NCI-H1436 treated with DMSO at 0.1 percent for 48 hours (cell line): ENCODE measurements around the gene ZNF593.

Source experiments
- DNase-seq: peaks from one replicate; lab custom pipeline; 2025; lab: John Stamatoyannopoulos, UW

ZNF593 gene

DNA sequence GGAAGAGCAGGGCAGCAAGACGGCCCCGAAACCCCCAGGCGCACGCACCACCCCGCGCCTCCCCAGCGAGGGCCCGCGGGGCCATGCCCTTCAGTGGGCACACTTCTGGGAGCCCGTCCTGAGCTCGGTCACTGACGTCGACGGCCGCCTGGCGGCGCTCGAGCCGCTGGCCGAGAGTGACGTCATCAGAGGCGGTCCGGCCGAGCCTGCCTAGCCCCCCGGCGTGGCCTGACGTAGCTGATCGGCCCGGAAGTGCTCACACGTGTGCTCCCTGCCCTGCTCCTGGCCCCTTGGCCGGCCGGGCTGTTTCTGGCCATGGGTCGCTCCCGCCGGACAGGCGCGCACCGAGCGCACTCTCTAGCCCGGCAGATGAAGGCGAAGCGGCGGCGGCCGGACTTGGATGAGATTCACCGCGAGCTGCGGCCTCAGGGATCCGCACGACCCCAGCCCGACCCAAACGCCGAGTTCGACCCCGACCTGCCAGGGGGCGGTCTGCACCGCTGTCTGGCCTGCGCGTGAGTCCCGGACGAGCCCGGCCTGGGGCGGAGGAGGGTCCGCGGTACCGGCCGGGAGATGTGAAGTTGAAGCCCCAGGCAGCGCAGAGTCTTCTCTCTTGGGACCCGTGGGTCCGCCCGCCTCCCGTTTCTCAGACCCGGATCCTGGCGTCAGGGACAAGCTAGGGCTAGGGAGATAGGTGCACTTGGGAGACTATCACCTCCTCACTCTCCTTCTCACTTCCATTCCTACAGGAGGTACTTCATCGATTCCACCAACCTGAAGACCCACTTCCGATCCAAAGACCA is at the start of gene ZNF593:
ZNF593 (plus strand) TSS at position 240 of the 803 bp plus-strand sequence; CDS start at position 316, 76 bp downstream.
- peak; percentile 39 for DNase-seq

DNA sequence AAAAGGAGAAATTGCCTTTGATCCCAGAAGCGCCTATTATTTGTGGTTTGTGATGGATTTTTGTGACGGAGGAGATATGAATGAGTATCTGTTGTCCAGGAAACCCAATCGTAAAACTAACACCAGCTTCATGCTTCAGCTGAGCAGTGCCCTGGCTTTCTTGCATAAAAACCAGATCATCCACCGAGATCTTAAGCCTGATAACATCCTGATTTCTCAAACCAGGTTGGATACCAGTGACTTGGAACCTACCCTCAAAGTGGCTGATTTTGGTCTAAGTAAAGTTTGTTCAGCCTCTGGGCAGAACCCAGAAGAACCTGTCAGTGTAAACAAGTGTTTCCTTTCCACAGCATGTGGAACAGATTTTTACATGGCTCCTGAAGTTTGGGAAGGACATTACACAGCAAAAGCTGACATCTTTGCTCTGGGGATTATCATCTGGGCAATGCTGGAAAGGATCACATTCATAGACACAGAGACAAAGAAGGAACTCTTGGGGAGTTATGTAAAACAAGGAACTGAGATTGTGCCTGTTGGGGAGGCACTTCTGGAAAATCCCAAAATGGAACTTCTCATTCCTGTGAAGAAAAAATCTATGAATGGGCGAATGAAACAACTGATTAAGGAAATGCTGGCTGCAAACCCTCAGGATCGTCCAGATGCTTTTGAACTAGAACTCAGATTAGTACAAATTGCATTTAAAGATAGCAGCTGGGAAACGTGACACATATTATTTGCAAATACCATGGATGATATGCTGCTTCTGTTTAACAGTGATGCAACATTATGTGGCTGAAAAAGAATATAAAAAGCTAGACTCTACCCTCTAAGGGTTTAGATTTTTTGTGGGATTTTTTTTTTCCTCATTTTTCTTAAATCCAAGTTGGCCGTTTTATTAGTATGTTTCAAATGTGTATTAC is 47.6 kb upstream of the ZNF593 start:
- no peak for DNase-seq

DNA sequence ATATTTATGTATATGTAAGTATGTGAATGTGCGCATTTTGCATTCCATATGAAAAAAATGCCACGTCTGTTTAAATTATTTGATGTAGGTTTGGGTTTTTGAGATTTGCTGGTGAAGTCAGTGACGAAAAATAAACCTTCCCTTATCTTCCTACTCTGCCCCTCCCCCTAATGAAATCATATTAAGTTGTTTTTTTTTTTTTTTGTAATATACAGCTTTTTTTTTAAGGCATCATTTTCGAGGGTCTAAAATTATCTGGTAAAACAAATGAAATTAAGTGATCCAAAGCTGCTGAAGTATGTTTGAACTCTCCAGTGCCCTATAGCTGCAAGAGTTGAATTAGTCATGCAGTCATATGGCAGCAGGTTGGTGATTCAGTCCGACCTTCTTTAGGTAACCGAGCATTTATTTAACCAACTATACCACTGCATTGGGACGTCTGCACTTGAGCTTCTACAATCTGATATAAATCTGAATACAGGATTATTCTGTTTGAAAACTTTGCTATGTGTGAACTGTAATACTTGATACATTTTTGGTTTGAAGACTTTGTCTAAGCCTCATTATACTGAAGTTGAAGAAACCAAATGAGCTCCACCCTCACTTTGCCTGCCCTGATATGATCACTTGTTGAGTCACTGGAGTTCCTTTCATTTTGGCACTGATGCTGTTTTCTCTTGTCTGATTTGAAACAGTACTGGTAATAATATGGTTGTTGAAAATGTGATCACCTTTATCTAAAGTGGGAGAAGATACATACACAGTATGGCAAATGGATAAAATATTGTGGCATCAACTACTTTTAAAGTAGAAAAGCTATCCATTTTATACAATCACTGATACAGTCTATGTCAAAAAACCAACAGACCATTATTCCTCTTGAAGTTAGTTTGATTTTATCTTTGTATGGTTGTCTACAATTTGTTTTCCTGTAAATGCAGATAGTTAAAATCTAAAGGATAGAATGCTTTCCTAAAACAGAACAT is 46.4 kb upstream of the ZNF593 start:
- no peak for DNase-seq

DNA sequence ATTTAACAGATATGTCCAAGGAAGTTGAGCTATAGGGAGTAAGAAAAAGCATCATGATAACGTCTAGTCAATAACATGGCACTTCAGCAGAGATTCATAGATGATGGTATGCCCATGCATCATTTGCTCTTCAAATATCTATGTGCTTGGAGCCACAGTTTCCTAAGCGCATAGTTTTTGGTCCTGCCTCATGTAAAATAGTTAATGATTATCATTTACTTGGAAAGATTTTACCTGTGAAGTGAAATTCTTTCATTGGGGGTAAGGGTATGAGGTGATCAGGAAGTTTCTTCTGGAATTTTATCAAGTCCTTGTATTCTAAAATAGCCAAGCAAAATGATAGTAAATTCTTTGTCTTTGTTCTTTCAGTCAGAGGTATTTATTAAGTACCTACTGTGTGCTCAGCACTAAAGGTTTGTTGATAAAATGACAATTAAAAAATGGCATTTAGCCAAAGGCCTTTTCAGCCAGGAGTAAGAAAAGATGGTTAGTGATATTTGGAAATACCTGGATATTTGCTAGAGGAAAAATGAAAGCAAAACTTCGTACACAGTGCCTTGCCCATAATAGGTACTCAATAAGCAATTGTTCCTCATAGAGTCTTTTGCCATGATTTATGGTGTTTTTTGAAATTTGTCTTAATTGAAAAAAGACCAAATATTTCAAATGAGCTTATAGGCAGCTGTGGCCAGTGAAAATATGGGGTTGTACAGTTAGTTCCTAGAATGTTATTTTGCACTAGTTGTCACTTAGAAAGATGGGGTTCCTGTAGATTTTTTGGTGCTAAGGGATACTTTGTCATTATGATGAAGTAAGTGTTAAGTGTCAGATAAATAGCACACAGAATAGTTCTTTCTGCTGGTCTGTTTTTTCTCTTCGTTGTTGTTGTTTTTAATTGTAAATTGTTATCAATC is 45.0 kb upstream of the ZNF593 start:
- no peak for DNase-seq

DNA sequence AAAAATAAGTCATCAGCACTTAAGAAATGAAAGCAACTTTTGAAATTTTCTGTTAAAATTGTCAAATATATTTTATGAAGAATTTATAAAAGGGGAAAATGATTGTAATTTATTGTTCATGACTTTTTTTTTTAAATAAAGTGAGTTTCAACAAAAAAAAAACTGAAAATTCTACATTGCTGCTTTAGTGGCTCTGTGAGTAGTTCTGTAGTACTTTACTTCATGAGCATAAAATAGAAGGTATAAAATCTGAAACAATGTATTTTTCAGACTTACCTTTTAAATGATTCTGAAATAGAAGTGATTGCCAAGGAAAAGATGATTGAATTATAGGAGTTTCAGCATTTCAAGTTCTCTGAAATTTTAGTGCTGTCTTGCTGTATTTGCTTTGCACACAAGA is 44.3 kb upstream of the ZNF593 start:
- no peak for DNase-seq

DNA sequence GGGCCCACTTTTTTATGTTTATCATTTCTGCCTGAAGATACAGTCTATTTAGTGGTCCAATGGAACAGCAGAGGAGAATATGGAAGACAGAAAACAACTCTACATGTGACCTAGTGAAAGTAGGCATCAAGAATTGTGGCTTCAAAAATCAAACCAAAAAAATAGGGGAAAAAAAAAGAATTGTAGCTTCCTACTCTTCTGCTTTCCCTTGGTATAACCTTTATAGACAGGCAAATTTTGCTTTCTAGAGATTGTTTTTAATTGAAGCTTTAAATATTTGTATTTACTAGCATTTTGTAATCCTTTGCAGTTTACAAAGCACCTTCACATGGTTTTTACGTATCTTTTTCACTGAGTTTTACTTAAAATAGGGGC is 43.8 kb upstream of the ZNF593 start:
- DNase-seq, result no peak

DNA sequence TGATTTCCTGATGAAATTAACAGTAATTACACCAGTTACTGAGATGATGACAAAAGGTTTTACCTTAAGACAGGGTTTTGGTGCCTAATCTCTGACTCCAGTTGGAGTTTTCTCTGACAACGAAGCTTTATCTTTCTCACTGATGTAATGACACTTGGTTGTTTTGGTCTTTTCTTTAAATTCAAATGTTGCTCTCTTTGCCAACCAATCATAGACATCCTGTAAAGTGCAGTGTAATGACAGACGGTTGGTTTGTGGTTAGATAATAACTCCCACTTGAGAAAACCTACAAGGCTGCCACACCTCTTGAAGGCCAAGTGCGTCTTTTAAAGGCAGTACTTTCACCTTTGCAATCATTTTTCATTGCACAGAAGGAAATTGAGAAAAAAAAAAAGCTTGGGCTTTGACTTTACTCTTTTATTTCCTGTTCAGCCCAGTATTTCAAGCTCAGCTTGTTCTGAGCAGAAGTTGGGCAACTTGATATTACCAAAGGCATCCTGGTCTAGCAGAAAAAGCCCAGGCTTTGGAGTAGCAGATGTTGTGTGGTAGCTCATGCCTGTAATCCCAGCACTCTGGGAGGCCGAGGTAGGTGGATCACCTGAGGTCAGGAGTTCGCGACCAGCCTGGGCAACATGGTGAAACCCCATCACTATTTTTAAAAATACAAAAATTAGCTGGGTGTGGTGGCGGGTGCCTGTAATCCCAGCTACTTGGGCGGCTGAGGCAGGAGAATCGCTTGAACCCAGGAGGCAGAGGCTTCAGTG is 43.2 kb upstream of the ZNF593 start:
- DNase-seq, result peak; percentile 88

DNA sequence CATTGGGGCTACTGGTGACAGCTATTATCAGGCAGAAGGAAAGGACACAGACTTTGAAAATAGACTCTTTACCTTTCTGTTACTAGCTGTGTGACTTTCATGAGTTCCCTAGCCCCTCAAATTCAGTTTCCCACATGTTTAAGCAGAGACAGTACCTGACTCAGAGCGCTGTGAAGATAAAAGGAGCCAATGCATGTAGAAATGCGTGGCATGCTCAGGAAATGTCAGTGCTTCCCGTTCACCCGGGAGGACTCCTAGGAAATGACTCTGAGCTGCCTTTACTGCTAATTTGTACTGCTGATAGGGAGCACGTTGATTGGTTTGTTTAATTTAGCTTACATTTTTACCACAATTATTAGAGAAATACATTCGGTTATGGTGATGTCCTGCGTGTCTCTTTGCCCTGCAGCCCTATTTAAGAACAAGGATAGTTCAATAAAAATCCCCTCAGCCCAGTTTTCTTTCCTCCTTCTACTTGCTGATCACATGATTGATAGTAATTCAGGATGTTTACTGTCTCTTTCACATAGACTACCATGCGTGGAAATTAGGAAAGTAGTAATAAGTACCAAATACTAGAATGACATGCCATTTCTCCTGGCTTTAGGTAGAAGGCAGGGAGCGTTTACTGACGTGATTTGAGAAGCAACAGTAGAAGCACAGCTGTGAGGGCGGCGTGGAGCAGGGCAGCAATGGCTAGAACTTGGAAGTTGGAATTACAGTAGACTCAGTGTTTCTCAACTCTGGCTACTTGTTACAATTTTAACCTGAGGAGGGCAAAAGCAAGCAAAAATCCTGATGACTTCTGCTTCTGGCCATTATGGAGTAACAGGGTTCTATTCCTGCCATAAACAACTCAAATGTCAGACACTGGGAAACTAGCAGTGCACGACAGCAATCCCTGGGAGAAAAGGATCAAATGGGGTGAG is 42.2 kb upstream of the ZNF593 start:
- DNase-seq, result no peak

DNA sequence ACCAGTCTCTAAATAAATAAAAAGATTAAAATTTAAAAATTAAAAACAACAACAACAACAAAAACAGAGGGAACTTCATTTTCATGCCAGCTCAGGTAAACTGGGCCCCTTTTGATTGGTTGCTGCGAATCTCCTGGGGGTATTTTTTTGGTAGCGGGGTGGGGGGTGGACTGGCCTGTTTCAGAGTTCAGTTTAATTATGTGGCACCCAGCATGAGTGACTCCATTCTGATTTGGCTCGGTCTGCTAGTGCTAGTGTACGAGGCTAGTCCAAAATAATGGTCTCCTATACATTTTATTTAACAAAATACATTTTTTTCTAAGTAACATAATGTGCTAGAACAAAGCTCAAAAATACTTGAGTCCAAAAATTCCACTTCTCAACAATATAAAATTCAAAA is 39.9 kb upstream of the ZNF593 start:
- DNase-seq, result no peak

DNA sequence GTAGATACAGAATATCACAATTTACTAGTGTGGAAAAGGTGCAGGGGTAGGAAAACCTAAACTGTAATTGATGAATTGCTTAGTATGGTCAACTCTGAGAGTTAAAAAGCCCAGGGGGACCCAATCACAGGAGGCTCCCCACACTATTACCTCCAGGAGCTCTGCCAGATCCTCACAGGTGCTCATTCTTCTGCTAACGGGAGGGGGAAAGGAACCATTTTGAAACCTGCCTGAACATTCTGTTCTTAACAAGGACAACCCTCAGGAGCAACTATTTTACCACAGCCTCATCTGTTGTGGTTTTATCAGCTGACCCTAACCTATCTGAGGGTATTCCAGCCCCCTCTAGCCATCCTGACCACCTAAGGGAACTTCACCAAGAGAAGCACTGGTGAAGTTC is 39.0 kb upstream of the ZNF593 start:
- no peak for DNase-seq

DNA sequence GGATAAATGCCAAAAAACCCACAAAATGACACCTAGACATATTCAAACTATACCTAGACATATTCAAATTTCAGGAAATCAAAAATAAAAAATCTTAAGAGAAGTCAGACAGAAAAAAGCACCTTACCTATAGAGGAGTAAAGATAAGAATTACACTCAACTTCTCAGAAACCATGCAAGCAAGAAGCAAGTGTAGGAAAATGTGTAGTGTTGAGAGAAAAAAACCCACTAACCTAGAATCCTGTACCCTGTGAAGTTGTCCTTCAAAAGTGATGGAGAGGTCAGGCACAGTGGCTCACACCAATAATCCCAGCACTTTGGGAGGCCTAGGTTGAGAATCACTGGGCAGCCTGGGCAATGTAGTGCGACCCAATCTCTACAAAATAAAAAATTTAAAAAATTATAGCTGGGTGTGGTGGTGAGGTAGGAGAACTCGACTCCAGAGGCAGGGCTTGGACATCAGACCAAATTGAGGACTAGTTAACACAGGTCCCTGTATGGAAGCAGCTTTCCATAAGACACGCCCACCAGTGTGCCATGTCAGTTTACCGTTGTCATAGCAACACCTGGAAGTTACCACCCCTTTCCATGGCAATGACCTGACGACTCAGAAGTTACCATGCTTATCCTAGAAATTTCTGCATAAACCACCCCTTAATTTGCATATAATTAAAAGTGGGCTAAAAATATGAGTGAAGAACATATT is 37.4 kb upstream of the ZNF593 start:
- DNase-seq, result no peak

DNA sequence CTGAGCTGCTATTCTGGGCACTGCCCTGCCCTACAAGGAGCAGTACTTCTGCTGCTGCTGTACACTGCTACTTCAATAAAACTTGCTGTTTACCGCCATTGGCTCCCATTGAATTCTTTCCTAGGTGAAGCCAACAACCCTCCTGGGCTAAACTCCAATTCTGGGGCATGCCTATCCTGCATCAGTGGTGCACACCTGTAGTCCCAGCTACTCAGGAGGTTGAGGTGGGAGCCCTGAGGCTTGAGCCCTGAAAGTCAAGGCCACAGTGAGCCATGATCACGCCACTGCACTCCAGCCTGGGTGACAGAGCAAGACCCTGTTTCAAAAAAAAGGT is 36.9 kb upstream of the ZNF593 start:
- DNase-seq, result no peak

DNA sequence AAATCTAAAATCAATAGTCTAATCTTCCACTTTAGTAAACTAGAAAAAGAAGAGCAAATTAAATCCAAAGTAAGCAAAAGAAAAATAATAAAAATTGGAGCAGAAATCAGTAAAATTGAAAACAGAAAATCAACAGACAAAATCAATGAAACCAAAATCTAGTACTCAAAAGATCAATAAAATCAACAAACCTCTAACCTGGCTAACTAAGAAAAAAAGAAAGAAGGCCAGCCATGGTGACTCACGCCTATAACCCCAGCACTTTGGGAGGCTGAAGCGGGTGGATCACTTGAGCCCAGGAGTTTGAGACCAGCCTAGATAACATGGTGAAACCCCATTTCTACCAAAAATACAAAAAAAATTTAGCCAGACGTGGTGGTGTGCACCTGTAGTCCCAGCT is 35.2 kb upstream of the ZNF593 start:
- DNase-seq, result no peak

DNA sequence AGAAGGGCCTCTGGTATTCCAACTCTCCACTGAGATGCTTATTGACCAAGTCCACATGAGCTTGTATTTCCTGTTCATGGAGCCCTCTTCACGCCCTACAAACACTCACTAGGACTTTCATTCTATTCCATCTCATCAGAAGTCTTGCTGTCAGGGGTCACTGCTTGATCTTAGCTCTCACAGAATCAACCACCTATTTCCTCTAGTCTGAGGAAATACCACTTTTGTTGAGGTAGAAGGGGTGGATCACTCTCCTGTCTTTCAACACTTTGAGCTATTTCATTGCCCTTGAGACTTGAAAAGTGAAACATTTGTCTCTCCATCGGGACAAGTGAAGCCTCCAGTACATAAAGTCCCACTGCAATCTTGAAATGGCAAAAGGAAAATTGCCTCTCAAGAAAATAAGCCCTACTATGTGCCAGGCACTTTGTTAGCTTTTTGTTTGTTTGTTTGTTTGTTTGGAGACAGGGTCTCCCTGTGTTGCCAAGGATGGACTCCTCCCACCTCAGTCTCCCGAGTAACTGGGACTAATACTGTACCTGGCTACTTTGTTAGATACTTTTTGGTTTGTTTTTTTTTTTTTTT is 30.6 kb upstream of the ZNF593 start:
- DNase-seq, result no peak

DNA sequence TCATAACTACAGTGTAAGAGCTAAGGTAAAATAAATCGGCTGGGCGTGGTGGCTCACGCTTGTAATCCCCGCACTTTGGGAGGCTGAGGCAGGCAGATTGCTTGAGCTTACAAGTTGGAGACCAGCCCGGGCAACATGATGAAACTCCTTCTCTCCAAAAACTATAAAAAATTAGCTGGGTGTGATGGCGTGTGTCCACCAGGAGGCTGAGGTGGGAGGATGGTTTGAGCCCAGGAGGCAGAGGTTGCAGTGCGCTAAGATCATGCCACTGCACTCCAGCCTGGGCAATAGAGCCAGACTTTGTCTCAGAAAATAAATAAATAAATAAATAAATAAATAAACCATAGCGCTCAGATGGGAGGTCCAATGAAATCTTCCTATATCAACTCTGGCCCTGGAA is 27.5 kb upstream of the ZNF593 start:
- DNase-seq, result no peak

DNA sequence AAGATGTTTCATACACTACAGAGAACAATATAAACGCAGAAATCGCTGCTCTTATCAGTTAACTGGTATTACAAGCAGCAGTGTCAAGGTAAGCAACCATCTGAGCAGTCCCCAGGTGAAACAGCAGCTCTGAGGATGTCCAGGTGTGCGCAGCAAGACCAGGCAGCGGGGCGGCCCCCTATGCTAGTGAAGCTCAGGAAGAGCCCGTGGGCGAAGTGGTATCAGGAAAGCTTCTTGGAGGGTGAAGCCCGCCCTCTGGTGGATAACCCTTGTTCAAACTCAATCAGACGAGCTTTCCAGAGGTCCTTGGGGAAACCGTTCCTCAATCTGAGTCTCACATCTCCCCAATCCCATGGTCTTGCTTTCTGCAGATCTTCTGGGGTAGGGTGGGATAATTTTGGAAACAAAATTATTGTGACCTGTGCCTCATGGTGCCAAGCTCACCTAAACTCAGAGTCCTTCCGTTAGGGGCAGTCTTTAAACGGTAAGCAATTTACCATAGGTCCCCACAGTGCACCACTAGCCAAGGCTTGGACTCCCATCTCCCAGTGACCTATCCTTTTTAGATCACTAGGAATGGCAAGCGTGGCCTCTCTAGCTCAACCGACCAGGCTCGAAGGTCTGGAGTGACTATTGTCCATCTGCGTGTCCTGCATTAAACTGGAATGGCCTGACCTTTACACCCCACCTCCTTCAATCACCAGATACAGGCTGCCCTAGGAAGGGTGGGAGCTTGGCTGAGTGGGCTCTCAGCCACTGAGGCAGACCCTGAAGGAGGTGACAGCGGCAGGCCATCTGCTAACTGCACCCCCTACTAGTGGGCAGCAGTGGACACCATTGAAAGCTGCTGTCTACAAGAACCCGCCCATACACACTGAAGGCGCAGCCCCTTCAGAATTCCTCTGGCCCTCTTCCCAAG is 24.4 kb upstream of the ZNF593 start:
- peak; percentile 50 for DNase-seq

DNA sequence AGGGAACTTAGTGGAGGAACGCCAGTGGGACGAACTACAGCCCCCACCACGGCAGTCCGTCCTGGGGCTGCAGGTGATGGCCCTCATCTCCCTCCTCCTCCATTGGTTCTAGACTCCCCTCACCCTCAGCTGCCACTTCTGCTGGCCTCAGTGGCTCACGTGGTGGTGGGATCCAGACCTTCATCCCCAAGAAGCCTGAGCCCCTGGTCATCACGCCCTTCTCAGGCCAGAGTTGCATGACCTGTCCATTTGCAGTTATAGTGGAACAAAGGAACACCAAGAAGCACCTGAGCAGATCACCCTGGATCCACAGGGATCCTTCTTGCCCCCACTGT is 23.8 kb upstream of the ZNF593 start:
- no peak for DNase-seq
